Measurements from ENCODE around the gene PAH. TPM values are rescaled to one million over a fixed set of nuclear protein-coding genes. Genes with fewer than 3 reads are reported as not detected.

Gene PAH
- total RNA-seq, 2 donors from 2014 or later, result 0.32 TPM; not detected in 1

- Mint-ChIP-seq H3K9me3 (no peaks in the 10 kb centered on the region), H3K36me3 (no peaks in the 10 kb centered on the region), H3K27ac (no peak overlapping the region)
- ATAC-seq (no peak), DNase-seq (ENCODE audit: low spot score in 2 of 2) (no peak)
These were observed 3.4 kb downstream of the PAH start for GRCh38 chr12:102913453-102914226.

DNA sequence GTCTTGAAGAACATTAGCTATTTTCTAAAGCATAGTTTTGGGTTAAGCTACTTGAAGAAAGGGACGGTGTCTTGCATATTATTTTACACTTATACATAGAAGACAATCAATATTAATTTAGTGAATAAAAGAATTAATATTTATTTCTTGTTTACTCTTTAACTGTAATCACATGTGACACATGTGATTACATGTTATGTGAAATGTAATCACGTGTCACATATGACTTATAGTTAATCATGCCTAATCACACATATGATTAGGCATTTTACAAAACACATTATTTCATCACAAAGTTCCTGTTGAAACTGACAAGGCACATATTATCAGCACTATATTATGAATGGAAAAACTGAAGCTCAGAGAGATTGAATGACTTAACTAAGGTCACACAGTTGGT is 4.8 kb downstream of the PAH start:
- DNase-seq (ENCODE audit: low spot score in 2 of 2) (no peak), ATAC-seq (no peak)
- Mint-ChIP-seq H3K27ac (no peak overlapping the region), H3K9me3 (no peaks in the 10 kb centered on the region), H3K36me3 (no peaks in the 10 kb centered on the region)

GRCh38 chr12:102911320-102911719 is 5.7 kb downstream of the PAH start:
- H3K36me3 Mint-ChIP-seq, result no peaks in the 10 kb centered on the region
- H3K9me3 Mint-ChIP-seq, result no peaks in the 10 kb centered on the region
- DNase-seq (ENCODE audit: low spot score in 2 of 2) (no peak), ATAC-seq (no peak)
- H3K27ac Mint-ChIP-seq, result no peak overlapping the region

DNA sequence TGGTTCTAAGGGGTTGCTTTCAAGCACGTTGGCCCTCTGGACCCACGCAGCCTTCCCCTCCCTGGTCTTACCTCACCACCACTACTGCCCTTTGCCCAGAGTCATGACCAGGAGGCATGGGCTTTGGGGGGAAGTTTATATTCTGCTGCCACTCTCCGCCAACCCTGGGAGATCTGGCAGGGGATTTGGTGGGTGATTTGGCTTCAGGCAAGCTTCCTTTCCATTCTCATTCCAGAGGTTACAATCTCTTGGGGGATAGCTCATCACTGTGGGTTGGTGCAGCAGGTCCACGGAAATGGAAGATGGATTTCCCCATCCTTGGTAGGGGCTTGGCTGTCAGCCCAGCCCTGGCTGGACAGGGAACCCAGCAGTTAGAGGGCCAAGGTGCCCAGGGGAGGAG is 6.3 kb downstream of the PAH start:
- no peak for ATAC-seq
- H3K9me3 Mint-ChIP-seq, result no peaks in the 10 kb centered on the region
- H3K27ac Mint-ChIP-seq, result no peak overlapping the region
- no peak for DNase-seq (ENCODE audit: low spot score in 2 of 2)
- no peaks in the 10 kb centered on the region for H3K36me3 Mint-ChIP-seq

DNA sequence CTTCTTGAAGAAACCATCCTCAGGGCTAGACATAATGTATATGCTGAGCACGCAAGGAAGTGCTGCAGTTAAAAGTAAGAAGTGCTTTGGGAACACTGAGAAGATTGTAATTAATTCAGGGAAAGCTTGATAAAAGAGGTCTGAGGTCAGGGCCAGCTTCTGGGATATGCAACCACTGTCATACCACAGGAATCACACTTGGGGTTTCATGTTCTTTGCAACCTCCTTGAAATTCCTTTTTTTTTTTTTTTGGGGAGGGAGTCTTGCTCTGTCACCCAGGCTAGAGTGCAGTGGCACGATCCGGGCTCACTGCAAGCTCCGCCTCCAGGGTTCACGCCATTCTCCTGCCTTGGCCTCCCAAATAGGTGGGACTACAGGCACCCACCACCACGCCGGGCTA is 6.9 kb downstream of the PAH start:
- no peak overlapping the region for H3K27ac Mint-ChIP-seq
- ATAC-seq, result no peak
- DNase-seq (ENCODE audit: low spot score in 2 of 2), result no peak
- no peaks in the 10 kb centered on the region for H3K36me3 Mint-ChIP-seq
- H3K9me3 Mint-ChIP-seq, result no peaks in the 10 kb centered on the region

DNA sequence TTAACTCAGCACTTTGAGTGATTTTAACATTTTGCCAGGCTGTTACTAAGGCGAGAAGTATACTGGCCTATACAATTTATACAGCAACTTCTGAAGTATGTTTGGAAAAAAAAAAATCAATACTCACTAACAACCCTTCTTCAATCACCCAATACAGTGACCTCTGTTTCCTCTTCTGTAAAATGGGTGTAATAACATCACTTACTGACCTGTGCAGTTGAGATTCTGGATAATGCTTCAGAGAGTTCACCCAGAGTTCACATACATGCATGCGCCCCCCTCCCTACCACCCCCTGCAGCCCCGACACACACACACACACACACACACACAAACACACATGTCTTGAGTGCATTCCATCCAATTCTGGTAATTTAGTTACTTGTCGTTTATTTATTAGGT is 9.1 kb downstream of the PAH start:
- Mint-ChIP-seq H3K27ac (no peak overlapping the region), H3K36me3 (no peaks in the 10 kb centered on the region), H3K9me3 (no peaks in the 10 kb centered on the region)
- ATAC-seq (no peak), DNase-seq (ENCODE audit: low spot score in 2 of 2) (no peak)

- ATAC-seq (no peak), DNase-seq (ENCODE audit: low spot score in 2 of 2) (no peak)
- Mint-ChIP-seq H3K36me3 (no peaks in the 10 kb centered on the region), H3K27ac (no peak overlapping the region), H3K9me3 (no peaks in the 10 kb centered on the region)
These were observed 11.8 kb downstream of the PAH start for GRCh38 chr12:102905229-102905628.

GRCh38 chr12:102903337-102904007 is 13.6 kb downstream of the PAH start:
- ATAC-seq (no peak), DNase-seq (ENCODE audit: low spot score in 2 of 2) (no peak)
- no peaks in the 10 kb centered on the region for H3K9me3 Mint-ChIP-seq
- no peak overlapping the region for H3K27ac Mint-ChIP-seq
- H3K36me3 Mint-ChIP-seq, result no peaks in the 10 kb centered on the region

GRCh38 chr12:102902093-102902492 is 15.0 kb downstream of the PAH start:
- no peaks in the 10 kb centered on the region for H3K36me3 Mint-ChIP-seq
- DNase-seq (ENCODE audit: low spot score in 2 of 2), result no peak
- ATAC-seq, result no peak
- no peak overlapping the region for H3K27ac Mint-ChIP-seq
- no peaks in the 10 kb centered on the region for H3K9me3 Mint-ChIP-seq

- no peak for ATAC-seq
- Mint-ChIP-seq H3K9me3 (no peaks in the 10 kb centered on the region), H3K36me3 (no peaks in the 10 kb centered on the region), H3K27ac (no peak overlapping the region)
- no peak for DNase-seq (ENCODE audit: low spot score in 2 of 2)
These were observed 16.7 kb downstream of the PAH start for GRCh38 chr12:102900389-102900788.

- ATAC-seq, result no peak
- Mint-ChIP-seq H3K36me3 (no peaks in the 10 kb centered on the region), H3K9me3 (no peaks in the 10 kb centered on the region)
These were observed 21.0 kb downstream of the PAH start for GRCh38 chr12:102896067-102896466.

DNA sequence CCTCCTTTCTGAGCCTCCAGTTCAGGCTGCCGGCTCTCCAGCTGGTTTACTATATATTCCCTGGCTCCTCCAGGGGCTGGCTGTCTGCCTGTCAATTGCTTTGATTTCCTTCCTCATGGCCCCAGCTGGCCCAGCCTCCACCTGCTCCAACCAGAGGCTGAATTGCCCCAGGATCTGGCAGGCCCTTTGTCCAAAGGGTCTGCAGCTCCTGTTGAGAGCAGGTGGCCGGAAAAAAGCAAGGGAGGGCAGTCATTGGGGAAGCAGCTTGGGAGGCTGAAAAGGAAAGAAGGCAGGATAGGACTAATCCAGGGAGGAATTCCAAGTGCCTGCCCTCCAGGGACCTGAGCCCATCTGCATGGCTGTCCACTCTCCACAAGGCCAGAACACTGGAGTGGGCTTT is 25.3 kb downstream of the PAH start:
- Mint-ChIP-seq H3K9me3 (no peaks in the 10 kb centered on the region), H3K27ac (no peak overlapping the region), H3K36me3 (no peaks in the 10 kb centered on the region)
- no peak for ATAC-seq
- no peak for DNase-seq (ENCODE audit: low spot score in 2 of 2)

More at GRCh38 chr12:102896067-102896466, 21.0 kb downstream of the PAH start:
- DNase-seq (ENCODE audit: low spot score in 2 of 2), result no peak
- no peak overlapping the region for H3K27ac Mint-ChIP-seq

- Mint-ChIP-seq H3K36me3 (no peaks in the 10 kb centered on the region), H3K9me3 (no peaks in the 10 kb centered on the region), H3K27ac (no peak overlapping the region)
- DNase-seq (ENCODE audit: low spot score in 2 of 2), result no peak
- no peak for ATAC-seq
These were observed 28.5 kb downstream of the PAH start for GRCh38 chr12:102888511-102888910.

DNA sequence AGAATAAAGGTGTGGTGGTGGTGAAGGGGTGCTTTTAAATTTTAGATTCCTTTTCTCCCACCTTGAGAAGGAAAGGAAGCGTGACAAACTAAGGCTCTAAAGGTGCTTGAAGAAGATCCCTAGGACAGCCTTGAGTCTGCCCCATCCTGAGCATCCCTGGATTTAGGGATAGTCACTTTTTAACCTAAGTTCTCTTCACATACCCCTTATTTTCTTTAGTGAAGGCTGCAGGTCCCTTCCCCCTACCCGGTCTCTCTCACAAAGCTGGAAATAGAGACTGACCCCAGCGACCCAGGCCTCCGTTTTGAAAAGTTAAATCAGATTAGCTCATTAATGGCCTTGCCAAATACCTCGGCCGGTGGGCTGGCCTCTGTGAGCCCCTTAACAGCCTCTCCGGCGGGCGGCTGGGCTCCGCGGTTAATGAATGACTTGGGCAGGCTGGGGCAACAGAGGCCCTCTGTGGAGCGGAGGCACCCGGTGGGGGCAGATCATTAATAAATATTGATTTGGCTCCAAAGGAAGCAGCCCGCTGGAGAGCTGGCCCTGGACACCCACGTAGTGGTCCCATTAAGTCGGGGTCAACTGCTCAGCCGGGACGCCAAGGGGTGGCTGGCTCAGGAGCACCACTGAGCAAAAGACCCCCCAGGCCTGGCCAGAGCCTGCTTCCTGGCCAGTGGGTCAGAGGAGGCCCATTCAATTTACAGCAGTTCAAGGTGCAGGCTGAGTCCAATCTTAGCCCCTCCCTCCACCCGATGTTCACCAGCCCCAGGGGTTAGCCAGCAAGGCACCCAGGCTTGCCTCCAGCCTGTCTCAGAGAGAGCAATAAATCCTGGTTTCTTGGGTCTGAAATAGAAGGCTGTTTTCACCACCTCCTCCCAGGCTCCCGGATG is 31.8 kb downstream of the PAH start:
- DNase-seq (ENCODE audit: low spot score in 2 of 2) (no peak), ATAC-seq (no peak)
- Mint-ChIP-seq H3K9me3 (no peaks in the 10 kb centered on the region), H3K36me3 (no peaks in the 10 kb centered on the region), H3K27ac (no peak overlapping the region)

DNA sequence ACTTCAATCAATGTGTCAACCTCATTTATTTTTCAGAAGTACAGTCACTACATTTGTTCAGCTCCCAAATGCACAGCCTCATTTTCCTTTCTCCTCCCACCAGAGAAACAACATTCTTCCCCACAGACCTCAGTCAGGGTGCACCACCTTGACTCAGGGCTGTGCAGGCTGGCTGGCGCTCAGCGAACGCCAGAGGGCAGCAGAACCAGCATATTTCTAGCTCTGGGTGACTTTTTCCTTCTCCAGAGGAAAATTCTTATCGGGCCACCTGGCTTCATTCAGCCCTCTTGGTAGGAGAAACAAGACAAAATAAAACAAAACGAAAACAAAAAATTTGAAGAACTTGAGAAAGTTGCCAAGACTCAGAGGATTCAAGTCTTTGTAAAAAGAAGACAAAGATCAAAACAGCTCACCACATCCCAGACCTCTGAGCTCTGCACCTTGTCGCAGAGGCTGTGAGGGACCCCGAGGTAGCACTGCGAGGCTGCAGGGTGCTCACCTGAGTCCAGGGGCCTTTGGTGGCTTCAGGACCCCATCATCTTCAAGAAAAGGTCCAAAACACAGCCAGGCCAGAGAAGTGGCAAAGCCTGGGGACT is 33.7 kb downstream of the PAH start:
- peak in 1 of 2 donors; percentile 66 for ATAC-seq
- Mint-ChIP-seq H3K36me3 (no peaks in the 10 kb centered on the region), H3K9me3 (no peaks in the 10 kb centered on the region), H3K27ac (no peak overlapping the region)
- peak in 1 of 2 donors; percentile 45 for DNase-seq (ENCODE audit: low spot score in 2 of 2)

DNA sequence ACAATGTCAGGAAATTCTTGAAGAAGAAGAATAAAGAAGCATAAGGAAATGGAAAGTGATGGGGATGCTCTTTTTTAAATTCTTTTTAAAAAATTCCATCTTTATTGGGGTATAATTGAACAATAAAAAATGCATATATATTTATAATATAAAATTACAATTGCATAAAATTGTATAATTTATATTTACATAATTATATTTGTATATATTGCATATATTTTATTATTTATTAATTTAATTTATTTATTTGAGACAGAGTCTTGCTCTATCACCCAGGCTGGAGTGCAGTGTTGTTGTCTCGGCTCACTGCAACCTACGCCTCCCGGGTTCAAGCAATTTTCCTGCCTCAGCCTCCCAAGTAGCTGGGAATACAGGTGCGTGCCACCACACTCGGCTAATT is 36.3 kb downstream of the PAH start:
- no peaks in the 10 kb centered on the region for H3K36me3 Mint-ChIP-seq
- no peak overlapping the region for H3K27ac Mint-ChIP-seq
- DNase-seq (ENCODE audit: low spot score in 2 of 2) (no peak), ATAC-seq (no peak)
- no peaks in the 10 kb centered on the region for H3K9me3 Mint-ChIP-seq
